Activated gamma-delta T cell treated with anti-CD3 and anti-CD28 coated beads, Interleukin-2, amount 50 U/mL, for 16 hours (primary cell): ENCODE measurements around the gene SPSB4.

ENCODE experiments used
- DNase-seq: peaks from one replicate; pipeline ENCODE4 v3.0.0-alpha.2; 2020; ENCODE audit warnings: low read depth

Gene SPSB4

DNA sequence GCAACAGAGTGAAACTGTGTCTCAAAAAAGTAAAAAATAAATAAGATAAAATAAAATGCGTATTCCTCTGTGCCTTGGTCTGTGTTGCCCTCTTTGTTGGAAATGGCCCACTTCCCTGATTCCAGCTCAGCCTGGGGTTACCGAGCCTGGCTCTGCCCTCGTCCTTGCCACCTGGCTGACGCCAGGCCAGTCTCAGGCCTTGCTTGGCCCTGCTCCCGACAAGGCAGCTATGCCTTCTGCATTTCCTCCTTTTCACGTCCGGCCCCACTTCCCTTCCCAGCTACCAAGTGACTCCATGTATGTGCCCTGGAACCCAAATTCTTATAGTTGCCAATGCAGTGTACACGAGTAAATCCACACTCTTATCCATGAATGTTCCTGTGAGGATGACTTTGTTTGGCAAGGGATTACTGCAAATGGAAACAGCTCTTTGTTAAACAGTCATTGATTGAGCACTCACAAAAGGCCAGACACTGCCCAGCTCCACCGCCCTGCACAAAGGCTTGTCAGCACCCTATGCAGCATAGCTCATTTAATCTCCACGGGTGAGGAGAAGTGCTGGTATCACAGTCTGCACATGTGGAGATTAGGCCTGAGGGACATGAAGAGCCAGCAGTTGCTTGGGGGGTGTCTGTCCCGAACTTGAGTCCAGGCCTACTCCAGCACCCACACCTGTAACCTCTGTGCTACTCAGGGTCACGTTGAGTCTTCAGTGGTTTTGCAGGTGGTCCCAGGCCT is 25.1 kb downstream of the SPSB4 start:
- DNase-seq, result no peak

DNA sequence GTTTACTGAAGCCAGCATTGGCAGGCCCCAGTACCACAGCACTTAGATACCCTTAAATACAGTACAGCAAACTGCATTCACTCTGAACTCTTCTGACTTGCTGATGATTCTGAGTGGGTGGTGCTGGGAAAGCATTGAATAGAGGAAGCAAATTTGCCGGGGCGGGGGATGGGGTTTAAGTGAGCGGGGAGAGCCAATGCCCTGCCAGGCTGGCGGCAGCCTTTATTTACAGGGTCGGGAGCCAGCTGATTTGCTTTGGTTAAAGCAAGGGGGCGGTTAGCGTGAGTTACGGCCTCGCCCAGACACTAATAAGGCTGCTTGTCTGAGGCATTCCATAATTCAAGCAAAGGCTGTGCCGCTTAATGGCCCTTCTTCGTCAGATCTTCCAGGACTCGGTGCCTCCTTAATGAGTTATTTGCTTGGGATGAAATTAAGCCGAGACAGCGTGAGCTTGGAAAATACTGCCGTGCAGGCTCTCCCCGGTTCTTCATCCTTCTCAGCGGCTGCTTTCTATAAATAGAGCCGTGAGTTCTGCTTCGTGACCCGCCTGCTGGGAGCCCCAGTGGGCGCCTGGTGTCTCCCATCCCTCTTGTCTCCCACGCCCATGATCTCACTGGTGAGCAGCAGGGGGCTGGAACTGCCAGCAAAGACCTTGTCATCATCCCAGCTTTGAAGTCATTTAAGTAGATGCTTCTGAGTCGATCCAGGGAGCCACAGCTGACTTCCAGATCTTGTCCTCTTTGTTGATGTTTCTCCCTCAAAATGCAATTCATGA is 25.8 kb downstream of the SPSB4 start:
- no peak for DNase-seq

DNA sequence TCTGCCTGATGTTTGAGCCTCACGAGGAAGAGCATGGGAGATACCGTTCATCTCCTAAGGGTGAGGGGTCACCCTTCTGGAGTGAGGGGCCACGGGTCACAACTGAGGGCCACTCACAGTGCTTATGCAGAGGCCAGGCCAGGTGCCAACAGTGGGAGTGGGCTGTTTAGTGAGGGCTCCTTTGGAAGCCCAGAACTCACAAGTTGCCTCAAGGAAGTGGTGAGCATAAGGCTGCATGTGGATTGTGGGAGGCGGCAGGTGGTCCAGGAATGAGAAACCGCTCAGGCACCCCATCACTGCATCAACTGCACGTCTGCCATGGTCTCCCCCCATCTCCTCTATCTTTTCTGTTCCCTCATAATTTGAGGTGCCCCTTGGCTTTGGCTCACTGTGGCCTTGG is 26.5 kb downstream of the SPSB4 start:
- no peak for DNase-seq

GRCh38 chr3:141078200-141078599 is 27.1 kb downstream of the SPSB4 start:
- no peak for DNase-seq

- no peak for DNase-seq
Observed at GRCh38 chr3:141080431-141080830, 29.3 kb downstream of the SPSB4 start.

- no peak for DNase-seq
Observed at GRCh38 chr3:141081141-141081795, 30.1 kb downstream of the SPSB4 start.

DNA sequence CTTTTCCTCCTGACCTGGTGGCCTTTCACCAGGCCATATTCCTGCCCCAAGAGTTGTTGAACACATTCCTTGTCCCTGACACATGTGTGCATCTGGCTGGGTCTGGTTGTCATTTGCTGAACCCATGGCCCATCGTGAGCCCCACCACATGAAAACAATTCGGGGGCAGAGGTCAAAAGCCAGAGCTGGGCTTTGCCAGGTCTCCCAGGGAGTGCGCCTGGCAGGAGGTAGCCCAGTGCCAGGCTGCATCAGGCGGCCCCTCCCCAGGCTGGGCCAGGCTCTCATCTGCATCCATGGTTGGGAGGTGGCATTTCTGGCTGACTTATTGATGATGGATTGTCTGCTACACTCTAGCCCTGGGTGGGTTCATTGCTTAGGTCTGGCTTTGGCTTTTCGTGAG is 30.9 kb downstream of the SPSB4 start:
- DNase-seq, result no peak

- no peak for DNase-seq
Observed at GRCh38 chr3:141083226-141083625, 32.1 kb downstream of the SPSB4 start.

DNA sequence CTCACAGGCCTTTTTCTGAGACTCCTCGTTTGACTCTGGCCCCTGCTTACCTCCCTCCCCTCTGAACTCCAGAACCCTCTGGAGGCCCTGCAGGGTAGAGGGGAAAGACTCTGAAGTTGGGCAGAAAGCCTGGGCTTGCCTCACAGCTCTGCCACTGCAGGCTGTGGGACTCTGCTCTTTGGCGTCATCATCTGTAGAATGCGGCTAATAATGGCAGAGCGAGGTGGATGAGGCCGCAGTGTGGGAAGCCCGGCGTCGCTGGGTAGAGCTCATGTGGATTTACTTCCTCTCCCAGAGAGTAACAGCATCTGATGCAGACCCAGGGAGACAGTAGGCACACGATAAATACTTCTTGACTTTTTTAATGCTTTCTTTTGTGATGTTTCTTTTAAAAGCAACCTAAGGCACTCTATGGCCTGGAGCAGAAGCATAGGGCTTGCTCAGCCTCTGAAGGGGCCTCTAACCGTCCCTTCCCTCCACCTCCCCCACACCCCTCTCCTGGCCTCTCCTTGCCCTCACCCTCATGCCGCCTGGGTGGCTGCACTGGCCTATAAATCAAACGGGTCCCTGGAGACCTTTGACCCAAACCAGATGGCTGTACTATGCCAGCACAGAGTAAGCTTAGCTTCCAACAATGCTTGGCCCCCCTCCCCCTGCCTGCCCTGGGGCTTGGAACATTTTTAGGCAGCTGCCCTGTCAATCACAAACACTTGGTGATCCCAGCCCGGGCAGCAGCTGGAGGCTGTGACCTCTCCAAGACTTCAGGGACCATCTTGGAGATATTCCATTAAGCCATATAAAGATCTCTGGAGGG is 32.9 kb downstream of the SPSB4 start:
- DNase-seq, result no peak

GRCh38 chr3:141085343-141086070 is 34.4 kb downstream of the SPSB4 start:
- DNase-seq, result no peak

DNA sequence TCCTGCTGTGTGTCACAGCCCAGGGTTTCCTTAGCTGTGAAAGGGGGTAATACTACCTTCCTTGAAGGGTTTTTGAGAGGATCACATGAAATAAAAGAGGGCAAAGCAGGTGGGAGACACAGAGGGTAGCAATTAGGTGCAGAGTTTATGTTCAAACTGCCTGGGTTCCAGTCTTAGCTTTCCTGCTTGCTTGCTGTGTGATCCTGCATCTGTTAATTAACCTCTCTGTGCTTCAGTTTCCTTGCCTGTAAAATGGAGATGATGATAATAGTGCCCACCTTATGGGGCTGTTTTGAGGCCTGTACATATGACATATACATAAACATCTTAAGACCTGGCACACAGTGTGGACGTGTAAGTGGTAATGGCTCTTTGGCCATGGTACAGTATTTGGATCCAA is 35.0 kb downstream of the SPSB4 start:
- no peak for DNase-seq

DNA sequence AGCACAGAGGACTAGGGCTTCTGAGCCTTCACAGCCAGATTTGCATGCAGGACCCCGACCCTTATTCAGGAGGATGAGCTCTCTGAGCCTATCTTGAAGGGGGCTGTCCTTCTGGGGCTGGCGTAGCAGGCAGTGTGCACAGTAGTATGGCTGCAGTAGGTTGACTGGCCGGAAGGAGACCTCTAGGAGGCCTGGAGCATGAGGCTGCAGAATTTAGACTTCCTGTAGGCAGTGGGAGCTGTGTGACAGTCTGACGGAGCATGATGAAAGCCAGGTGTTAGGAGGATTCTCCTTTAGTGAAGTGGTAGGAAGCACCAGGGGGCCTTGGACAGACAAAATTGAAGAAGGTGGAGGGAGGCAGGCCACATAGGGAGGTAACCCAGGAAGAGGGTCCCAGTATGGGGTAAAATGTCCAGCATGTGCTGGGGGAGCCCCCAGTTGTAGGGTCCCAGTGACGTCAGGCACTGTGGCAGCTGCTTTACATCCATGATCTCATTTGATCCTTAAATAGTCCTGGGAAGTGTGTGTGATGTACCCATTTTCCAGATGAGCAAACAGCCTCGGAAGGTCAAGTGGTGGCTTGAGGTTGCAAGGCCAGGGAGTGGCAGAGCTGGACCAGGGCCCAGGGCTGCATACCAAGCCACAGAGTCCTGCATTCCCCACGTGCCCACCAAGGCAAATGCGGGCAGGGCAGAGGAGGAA is 36.1 kb downstream of the SPSB4 start:
- no peak for DNase-seq

DNA sequence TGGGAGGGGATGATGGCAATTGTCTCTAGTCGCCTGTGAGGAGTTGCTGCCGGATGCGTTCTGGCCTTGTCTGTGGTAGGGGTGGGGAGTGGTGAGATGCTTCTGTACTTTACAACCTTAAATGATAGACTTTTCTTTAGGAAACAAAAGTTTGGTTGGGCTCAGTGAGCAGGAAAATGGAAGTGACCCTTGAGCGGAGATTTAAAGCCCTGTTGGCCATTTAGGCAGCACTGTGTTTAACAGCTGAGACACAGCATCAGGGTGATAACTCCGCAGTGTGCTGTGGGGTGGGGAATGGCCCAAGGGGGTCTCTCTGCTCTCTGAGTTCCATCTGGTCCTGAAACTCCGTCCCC is 36.6 kb downstream of the SPSB4 start:
- DNase-seq, result no peak

GRCh38 chr3:141089339-141090152 is 38.4 kb downstream of the SPSB4 start:
- no peak for DNase-seq

DNA sequence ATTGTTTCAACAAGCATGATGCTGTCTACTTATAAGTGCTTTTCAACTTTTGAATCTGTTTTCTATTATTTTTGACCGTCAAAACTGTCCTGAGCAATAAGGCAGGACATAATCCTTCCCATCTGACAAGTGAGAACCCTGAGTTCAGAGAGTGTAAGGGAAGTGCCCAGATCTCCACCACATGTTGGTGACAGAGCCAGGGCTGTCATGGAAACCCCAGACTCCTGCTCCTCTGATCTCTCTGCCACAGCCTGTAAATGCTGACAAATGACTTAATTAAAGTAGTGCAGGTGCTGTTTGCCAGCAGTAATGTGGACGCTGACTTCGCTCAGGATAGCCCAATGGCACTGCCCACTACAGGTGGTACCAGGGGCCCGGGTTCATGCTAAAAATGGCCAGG is 40.3 kb downstream of the SPSB4 start:
- DNase-seq, result no peak

- no peak for DNase-seq
Observed at GRCh38 chr3:141092663-141093062, 41.5 kb downstream of the SPSB4 start.

GRCh38 chr3:141093397-141093796 is 42.2 kb downstream of the SPSB4 start:
- DNase-seq, result no peak

GRCh38 chr3:141093971-141094684 is 43.0 kb downstream of the SPSB4 start:
- no peak for DNase-seq

- DNase-seq, result no peak
Observed at GRCh38 chr3:141094790-141095545, 43.8 kb downstream of the SPSB4 start.
